Adrenal gland (tissue), 12 donors: ENCODE data around the gene RAX2. TPM values are rescaled to one million over a fixed set of nuclear protein-coding genes. Genes with fewer than 3 reads are reported as not detected.

Experiments
- DNase-seq, 7 donors: peaks; one replicate each; pipeline ENCODE4 v3.0.0-alpha.2; 2019 to 2020
- H3K27ac ChIP-seq, 5 donors: fragments of 200-600 bp; sonication (generic) in 4 of 5; 1 replicate in 3 of 5; 2 replicates in 2 of 5; pipeline versions ENCODE4 v1.5.1 to v1.8.0; 2016 to 2020; ENCODE audit warnings: mild to moderate bottlenecking in 1 of 5
- H3K27me3 ChIP-seq: fragments of 200-600 bp; 2 replicates; pipeline ENCODE4 v1.8.0; 2021
- H3K36me3 ChIP-seq, 2 donors: fragments of 200-600 bp; replicated peaks in 1 of 2; 1 replicate in 1 of 2; 2 replicates in 1 of 2; pipeline versions ENCODE4 v1.5.1 to v1.8.0; 2018 to 2022
- H3K4me1 ChIP-seq, 2 donors: fragments of 200-600 bp; replicated peaks in 1 of 2; 1 replicate in 1 of 2; 2 replicates in 1 of 2; pipeline versions ENCODE4 v1.5.1 to v1.8.0; 2018 to 2021
- H3K4me3 ChIP-seq, 4 donors: fragments of 200-600 bp; sonication (generic) in 3 of 4; one replicate each; pipeline ENCODE4 v1.5.1; 2016 to 2018
- H3K9me3 ChIP-seq, 3 donors: fragments of 200-600 bp; sonication (generic) in 1 of 3; replicated peaks in 1 of 3; 1 replicate in 2 of 3; 2 replicates in 1 of 3; pipeline versions ENCODE4 v1.5.1 to v1.8.0; 2016 to 2021
- POLR2A ChIP-seq, 2 donors: fragments of 450-650 bp; IDR thresholded peaks; one replicate each; pipeline ENCODE4 v1.6.1; 2017; ENCODE audit warnings: antibody characterized with exemption in 2 of 2, mild to moderate bottlenecking in 2 of 2, moderate library complexity in 1 of 2
- WGBS, 4 donors: extraction: QIAGEN DNeasy Blood & Tissue Kit in 2 of 4; methylation state at CpG; one replicate each; pipeline versions ENCODE4 v1.1.5 to v1.1.7; 2013 to 2017; 5-methylcytosine and 5-hydroxymethylcytosine counted together
- intact Hi-C, 2 donors: fragments of 100-400 bp; cut with DNase I; formaldehyde crosslinking; loops; one replicate each; pipeline versions ENCODE4 v1.14.1 to v1.15.0; 2022 to 2023
- polyA plus RNA-seq, 3 donors: library from polyadenylated mRNA; stranded (reverse); fragments of 200-250 nt in 2 of 3; fragments of 350-450 nt in 1 of 3; fragmentation: Illumina TruSeq in 1 of 3; extraction: RNeasy Lipid Tissue Mini Kit (QIAGEN cat#74804) in 1 of 3; gene quantifications; one replicate each; pipeline ENCODE4 v1.2.3, GENCODE V29; 2013 to 2014
- total RNA-seq, 9 donors: library from RNA; depleted of rRNA in 4 of 9; stranded (reverse); fragments of >200 nt in 4 of 9; fragments of 120-200 nt in 1 of 9; fragmentation: NEBNext Ultra II Directional in 1 of 9; extraction: Animal tissue kit (Norgen Biotek cat#: 25700) in 1 of 9; gene quantifications; one replicate each; pipeline versions ENCODE4 v1.1.0 to v1.2.4, GENCODE V29; 2013 to 2023
- TF ChIP-seq, protein P1 (sequence below), 6 experiments: fragments of 450-650 bp in 4 of 6; fragments of 200-600 bp in 2 of 6; sonication (generic) in 1 of 6; IDR thresholded peaks; 1 replicate in 5 of 6; 2 replicates in 1 of 6; pipeline versions ENCODE4 v1.5.1 to v1.8.0; 2016 to 2021; ENCODE audit warnings: antibody characterized with exemption in 6 of 6, mild to moderate bottlenecking in 2 of 6, moderate library complexity in 1 of 6
- donor health status: healthy with polysubstance abuse.
- donor health status: Bipolar disorder and iron deficiency.
- donor health status: DM: yes; HTN: yes; CAD: no.
- donor health status: DM: no; HTN: no; CAD: no.
- donor health status: DM: no; HTN: no; CAD: no.
- donor health status: DM: yes; HTN: yes; CAD: no.

The RAX2 gene
- total and polyA plus RNA-seq, 12 donors: not detected

DNA sequence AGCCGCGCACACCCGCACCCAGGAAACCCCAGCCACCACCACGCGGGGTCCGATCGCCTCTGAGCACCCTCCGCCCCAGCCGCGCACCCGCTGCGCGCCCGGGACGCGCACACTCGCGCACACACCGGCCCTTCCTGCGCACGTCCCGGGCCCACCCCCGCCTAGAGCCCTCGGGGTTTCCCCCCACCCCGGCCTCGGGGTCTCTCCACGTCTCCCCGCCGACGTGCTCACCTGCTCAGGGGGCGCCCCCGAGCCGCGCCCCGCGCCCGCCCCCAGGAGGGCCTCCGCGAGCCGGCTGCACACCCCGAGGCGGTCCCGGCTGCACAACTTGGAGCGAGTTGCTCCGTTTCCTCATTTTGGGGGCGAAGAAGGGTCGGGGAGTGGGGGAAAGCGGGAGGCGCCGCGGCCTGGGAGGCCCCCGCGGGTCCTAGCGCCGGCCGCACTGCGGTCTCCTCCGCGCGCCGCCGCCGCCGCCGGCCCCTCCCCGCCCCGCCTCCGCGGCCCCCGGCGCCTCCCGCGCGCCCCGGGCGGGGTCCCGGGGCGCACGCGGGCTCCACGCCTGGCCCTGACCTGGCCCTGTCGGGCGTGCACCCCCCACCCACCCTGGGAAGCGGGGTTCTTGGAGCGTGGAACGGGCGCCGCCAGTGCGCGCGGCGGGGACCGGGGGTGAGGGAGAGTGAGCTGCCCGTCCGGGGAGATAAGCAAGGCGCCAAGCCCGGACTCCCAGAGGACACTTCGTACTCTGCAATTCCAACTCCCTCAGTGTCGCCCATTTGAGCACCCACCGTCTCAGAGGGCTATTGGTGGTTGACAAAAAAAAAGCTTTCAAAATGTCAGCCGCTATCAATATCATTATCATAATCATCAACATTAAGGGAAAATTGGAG is 14.2 kb upstream of the RAX2 start, which contains the start of gene MATK:
MATK (minus strand) TSS at position 444 of the 887 bp plus-strand sequence. CDS start 1,246 bp downstream, outside the sequence.
- peak within 1 kb of the TSS in 1 of 4 donors; percentile 32 for H3K4me3 ChIP-seq
- intact Hi-C loops: no loop called here
- no peak within 1 kb of the TSS for H3K27ac ChIP-seq
- no peak for DNase-seq
- peaks cover 15% of the 10 kb centered on the region for H3K27me3 ChIP-seq
- H3K36me3 ChIP-seq: no peaks in the 10 kb centered on the region
- TF ChIP-seq POLR2A (IDR thresholded peaks at IDR 0.05): no peak
- TF ChIP-seq, protein P1, sequence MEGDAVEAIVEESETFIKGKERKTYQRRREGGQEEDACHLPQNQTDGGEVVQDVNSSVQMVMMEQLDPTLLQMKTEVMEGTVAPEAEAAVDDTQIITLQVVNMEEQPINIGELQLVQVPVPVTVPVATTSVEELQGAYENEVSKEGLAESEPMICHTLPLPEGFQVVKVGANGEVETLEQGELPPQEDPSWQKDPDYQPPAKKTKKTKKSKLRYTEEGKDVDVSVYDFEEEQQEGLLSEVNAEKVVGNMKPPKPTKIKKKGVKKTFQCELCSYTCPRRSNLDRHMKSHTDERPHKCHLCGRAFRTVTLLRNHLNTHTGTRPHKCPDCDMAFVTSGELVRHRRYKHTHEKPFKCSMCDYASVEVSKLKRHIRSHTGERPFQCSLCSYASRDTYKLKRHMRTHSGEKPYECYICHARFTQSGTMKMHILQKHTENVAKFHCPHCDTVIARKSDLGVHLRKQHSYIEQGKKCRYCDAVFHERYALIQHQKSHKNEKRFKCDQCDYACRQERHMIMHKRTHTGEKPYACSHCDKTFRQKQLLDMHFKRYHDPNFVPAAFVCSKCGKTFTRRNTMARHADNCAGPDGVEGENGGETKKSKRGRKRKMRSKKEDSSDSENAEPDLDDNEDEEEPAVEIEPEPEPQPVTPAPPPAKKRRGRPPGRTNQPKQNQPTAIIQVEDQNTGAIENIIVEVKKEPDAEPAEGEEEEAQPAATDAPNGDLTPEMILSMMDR (IDR thresholded peaks at IDR 0.05): no peak
- WGBS, 4 donors: 4 to 100% (median 24%) methylated on average over 1 to 101 of the region's 101 CpGs
- peaks cover 0 to 12% (median 0%) of the 10 kb centered on the region in 3 donors for H3K9me3 ChIP-seq
- no peaks in the 10 kb centered on the region for H3K4me1 ChIP-seq

DNA sequence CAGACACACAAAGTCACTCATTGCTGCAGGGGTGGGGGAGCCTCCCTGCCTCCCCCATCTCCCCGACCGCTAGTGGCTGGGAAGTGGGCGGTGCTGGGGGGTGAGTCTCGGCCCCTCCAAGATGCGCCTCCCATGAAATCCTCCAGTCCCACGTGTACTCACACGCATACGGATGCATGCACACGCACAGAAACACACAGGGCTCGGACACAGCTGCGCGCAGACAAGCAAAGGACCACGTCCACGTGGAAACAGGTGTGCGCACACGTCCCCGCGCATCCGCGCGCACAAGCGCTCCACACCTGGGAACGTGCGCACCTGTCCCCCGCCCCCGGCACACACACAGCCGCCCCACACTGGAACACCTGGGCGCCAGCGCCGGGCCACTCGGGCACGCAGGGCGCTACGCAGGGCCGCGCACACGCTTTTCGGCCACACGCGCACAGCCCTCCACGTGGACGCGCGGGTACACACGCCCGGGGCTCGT is 13.5 kb upstream of the RAX2 start:
- intact Hi-C loops: no loop called here
- TF ChIP-seq POLR2A (IDR thresholded peaks at IDR 0.05): no peak
- TF ChIP-seq, protein P1 (IDR thresholded peaks at IDR 0.05): no peak
- Histone ChIP-seq H3K36me3 (no peaks in the 10 kb centered on the region), H3K9me3 (peaks cover 0 to 17% (median 0%) of the 10 kb centered on the region in 3 donors), H3K4me3 (peak overlapping the region in 1 of 4 donors; percentile 32), H3K27ac (no peak overlapping the region), H3K4me1 (no peaks in the 10 kb centered on the region), H3K27me3 (peaks cover 15% of the 10 kb centered on the region)
- no peak for DNase-seq
- 0 to 4% (median 1%) methylated on average over 17 to 47 of the region's 47 CpGs; no CpG with 5 or more reads in 1 of the 4 donors for WGBS, 4 donors

DNA sequence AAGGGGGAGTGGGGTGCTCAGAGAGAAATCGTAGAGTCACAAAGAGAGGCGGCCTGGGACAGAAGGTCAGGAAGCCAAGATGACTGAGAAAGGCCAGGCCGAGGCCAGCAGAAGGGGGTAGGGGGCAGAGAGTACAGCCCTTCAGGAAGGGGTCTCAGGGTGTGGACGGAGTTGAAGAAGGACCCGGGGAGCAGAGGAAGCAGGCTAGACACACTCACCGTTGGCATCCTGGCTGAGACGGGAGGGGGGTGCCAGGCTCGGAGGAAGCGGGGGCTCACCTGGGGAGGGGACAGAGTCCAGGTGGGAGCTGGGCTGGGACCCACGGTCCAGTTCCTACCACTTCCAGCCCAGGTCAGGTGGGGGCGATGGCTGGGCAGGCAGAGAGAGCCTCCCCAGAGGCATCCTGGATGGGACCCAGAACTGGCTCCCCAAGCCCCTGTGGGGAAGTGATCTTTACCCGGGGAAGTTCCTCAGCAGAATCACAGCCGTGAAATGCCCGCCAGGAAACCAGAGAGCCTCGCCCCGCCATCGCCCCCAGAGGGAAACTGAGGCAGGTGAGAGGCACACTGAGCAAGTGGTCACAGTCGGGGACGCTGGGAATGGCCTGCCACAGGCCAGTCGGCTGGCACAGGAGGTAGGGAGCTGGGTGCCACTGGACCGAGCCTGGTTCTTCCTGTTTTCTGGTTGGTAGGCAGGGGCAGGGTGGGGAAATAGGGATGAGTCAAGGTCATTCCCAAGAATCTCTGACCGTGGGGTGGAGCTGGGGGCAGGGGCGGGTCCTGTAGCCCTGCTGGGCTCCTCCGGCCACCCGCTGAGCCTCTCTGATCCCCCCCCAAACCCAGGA is 12.8 kb upstream of the RAX2 start:
- 10 to 23% (median 21%) methylated on average over 14 to 25 of the region's 25 CpGs for WGBS, 4 donors

More for the DNA sequence above, 12.8 kb upstream of the RAX2 start:
- H3K4me3 ChIP-seq: no peak overlapping the region
- TF ChIP-seq POLR2A (IDR thresholded peaks at IDR 0.05): no peak
- TF ChIP-seq, protein P1 (IDR thresholded peaks at IDR 0.05): no peak
- H3K27me3 ChIP-seq: peaks cover 15% of the 10 kb centered on the region
- DNase-seq: no peak
- no peaks in the 10 kb centered on the region for H3K36me3 ChIP-seq
- intact Hi-C loops: no loop called here
- H3K9me3 ChIP-seq: peaks cover 0 to 17% (median 0%) of the 10 kb centered on the region in 3 donors
- H3K4me1 ChIP-seq: no peaks in the 10 kb centered on the region
- no peak overlapping the region for H3K27ac ChIP-seq
